K562 (cell line): Measurements from ENCODE around the gene ZNF622. TPM values are rescaled to one million over a fixed set of nuclear protein-coding genes. Genes with fewer than 3 reads are reported as not detected.

ENCODE experiments used
- ATAC-seq: fragments of 200-7000 bp; cut with Tn5 transposase; 3 replicates; pipeline ENCODE4 v1.9.1; 2020; ENCODE audit warnings: moderate library complexity
- BruUV-seq: library from RNA; stranded (reverse); fragments of 400-500 nt; replicated peaks from 2 replicates; lab custom pipeline; 2021; lab: Mats Ljungman, UMichigan
- CTCF ChIA-PET: fragments of 300-600 bp; formaldehyde crosslinking; extraction: SDS; loops from one replicate; lab custom pipeline; 2021; ENCODE audit warnings: low intra/inter-chr PET ratio; lab: Yijun Ruan, JAX
- POLR2A ChIA-PET: fragments of 300-600, 350-650 bp; sonication (Branson Sonifier 250); formaldehyde crosslinking; extraction: SDS; loops from one replicate; lab custom pipeline; 2021; ENCODE audit warnings: antibody characterized with exemption, inconsistent platforms; lab: Yijun Ruan, JAX
- DNase-seq, 4 experiments: peaks; one replicate each; pipeline versions ENCODE4 v3.0.0 to v3.0.0-alpha.2; 2011 to 2018; ENCODE audit warnings: low spot score in 3 of 4, mixed read lengths in 3 of 4; ENCODE audit errors: extremely low read depth in 1 of 4
- FAIRE-seq: peaks from 2 replicates; lab custom pipeline; 2011; peaks lifted over from hg19 to GRCh38; lab: Jason Lieb, UNC
- H2AFZ ChIP-seq: 2 replicates; pipeline ENCODE4 v1.6.0; 2011; ENCODE audit warnings: low read depth, low read length, control low read depth, inconsistent platforms
- H3K27ac ChIP-seq: fragments of 200-600 bp; 3 replicates; pipeline ENCODE4 v1.8.0; 2011; ENCODE audit warnings: low read depth, mild to moderate bottlenecking, control low read depth, inconsistent platforms, low read length, moderate library complexity, mixed read lengths; ENCODE audit errors: extremely low read depth
- H3K27me3 ChIP-seq, 2 experiments: fragments of 300-600 bp in 1 of 2; 2 replicates in 1 of 2; 3 replicates in 1 of 2; pipeline versions ENCODE4 v1.6.0 to v1.8.0; 2011; ENCODE audit warnings: inconsistent platforms in 2 of 2, low read length in 2 of 2, mild to moderate bottlenecking in 1 of 2, mixed read lengths in 1 of 2, moderate library complexity in 1 of 2; ENCODE audit not compliant: control insufficient read depth in 2 of 2, insufficient read depth in 2 of 2
- H3K36me3 ChIP-seq: fragments of 300-600 bp; 3 replicates; pipeline ENCODE4 v1.8.0; 2011; ENCODE audit warnings: mild to moderate bottlenecking, low read length, inconsistent platforms; ENCODE audit not compliant: control insufficient read depth, insufficient read depth
- H3K4me1 ChIP-seq, 2 experiments: fragments of 200-600 bp in 1 of 2; replicated peaks in 1 of 2; 2 replicates in 1 of 2; 3 replicates in 1 of 2; pipeline versions ENCODE4 v1.5.1 to v1.8.0; 2011; ENCODE audit warnings: inconsistent platforms in 2 of 2, low read length in 2 of 2, mild to moderate bottlenecking in 1 of 2, mixed read lengths in 1 of 2, moderate library complexity in 1 of 2; ENCODE audit not compliant: control insufficient read depth in 2 of 2, insufficient read depth in 2 of 2
- H3K4me2 ChIP-seq: 2 replicates; pipeline ENCODE4 v1.6.1; 2011; ENCODE audit warnings: low read length, control low read depth, inconsistent platforms, mixed read lengths; ENCODE audit not compliant: insufficient read depth
- H3K4me3 ChIP-seq: fragments of 200-600 bp; sonication (generic), shearing (Covaris generic); 2 replicates; pipeline ENCODE4 v1.5.1; 2016; ENCODE audit warnings: control low read depth, inconsistent platforms
- H3K79me2 ChIP-seq: fragments of 200-600 bp; 3 replicates; pipeline ENCODE4 v1.8.0; 2011; ENCODE audit warnings: low read length, inconsistent platforms; ENCODE audit not compliant: control insufficient read depth, insufficient read depth
- H3K9ac ChIP-seq, 2 experiments: 2 replicates each; pipeline versions ENCODE4 v1.6.0 to v1.6.1; 2011; ENCODE audit warnings: low read depth in 2 of 2, low read length in 2 of 2, control low read depth in 1 of 2, inconsistent platforms in 1 of 2, mild to moderate bottlenecking in 1 of 2, mixed read lengths in 1 of 2; ENCODE audit not compliant: insufficient read depth in 1 of 2
- H3K9me1 ChIP-seq: one replicate; pipeline ENCODE4 v1.6.0; 2011; ENCODE audit warnings: inconsistent platforms, mild to moderate bottlenecking, low read length, moderate library complexity; ENCODE audit not compliant: control insufficient read depth, insufficient read depth
- H3K9me3 ChIP-seq: replicated peaks from 2 replicates; pipeline ENCODE4 v1.5.1; 2011; ENCODE audit warnings: low read depth, low read length, inconsistent platforms; ENCODE audit not compliant: control insufficient read depth, insufficient read depth
- H4K20me1 ChIP-seq: replicated peaks from 2 replicates; pipeline ENCODE4 v1.6.1; 2011; ENCODE audit warnings: low read length, inconsistent platforms, mixed read lengths; ENCODE audit not compliant: control insufficient read depth, insufficient read depth
- CBX2 ChIP-seq: fragments of 200-600 bp; sonication (generic); IDR thresholded peaks from one replicate; pipeline ENCODE4 v1.6.1; 2012; ENCODE audit warnings: mild to moderate bottlenecking, low read length, inconsistent platforms; ENCODE audit not compliant: insufficient read depth, poor library complexity, severe bottlenecking
- CEBPG ChIP-seq, 3 experiments: fragments of 200-800 bp in 1 of 3; sonication (Bioruptor generic) in 1 of 3; sonication (generic) in 1 of 3; formaldehyde crosslinking in 1 of 3; IDR thresholded peaks in 2 of 3; conservative IDR thresholded peaks in 1 of 3; 2 replicates each; pipeline versions ENCODE4 v1.6.1 to v1.8.0; 2016 to 2022; ENCODE audit warnings: missing compliant biosample characterization in 2 of 3, missing genetic modification characterization in 2 of 3, mild to moderate bottlenecking in 1 of 3, missing genetic modification reagents in 1 of 3
- E2F3 ChIP-seq: fragments of 250-450 bp; sonication (Bioruptor Pico); IDR thresholded peaks from 2 replicates; pipeline ENCODE4 v1.4.0; 2020; ENCODE audit warnings: mild to moderate bottlenecking
- GABPB2 ChIP-seq: fragments of 250-450 bp; sonication (Bioruptor Pico); conservative IDR thresholded peaks from 2 replicates; pipeline ENCODE4 v1.5.1; 2021; ENCODE audit warnings: mild to moderate bottlenecking
- HMGN3 ChIP-seq: IDR thresholded peaks from 2 replicates; pipeline ENCODE4 v1.6.1; 2011; ENCODE audit warnings: borderline replicate concordance, low read depth, mild to moderate bottlenecking, mixed read lengths, low read length; ENCODE audit not compliant: insufficient read length; ENCODE audit errors: extremely low read depth
- HNRNPH1 ChIP-seq: fragments of 200-400 bp; formaldehyde crosslinking; optimal IDR thresholded peaks from 2 replicates; pipeline ENCODE3; 2017; ENCODE audit warnings: low read depth, mild to moderate bottlenecking, low read length, moderate library complexity
- LARP7 ChIP-seq: fragments of 450-650 bp; IDR thresholded peaks from 2 replicates; pipeline ENCODE4 v1.6.1; 2016
- NONO ChIP-seq, 2 experiments: fragments of 200-400 bp in 1 of 2; fragments of 450-650 bp in 1 of 2; formaldehyde crosslinking in 1 of 2; IDR thresholded peaks; 2 replicates each; pipeline ENCODE4 v1.6.1; 2017; ENCODE audit warnings: low read depth in 2 of 2, mild to moderate bottlenecking in 2 of 2, moderate library complexity in 2 of 2, low read length in 1 of 2
- SAFB2 ChIP-seq: fragments of 200-400 bp; formaldehyde crosslinking; IDR thresholded peaks from 2 replicates; pipeline ENCODE4 v1.6.1; 2018; ENCODE audit warnings: borderline replicate concordance, low read length, low read depth, moderate library complexity; ENCODE audit not compliant: severe bottlenecking
- TEAD1 ChIP-seq, 2 experiments: fragments of 450-650 bp in 1 of 2; sonication (generic) in 1 of 2; formaldehyde crosslinking; IDR thresholded peaks; 2 replicates each; pipeline versions ENCODE4 v1.4.0 to v1.8.0; 2020 to 2022; ENCODE audit warnings: mild to moderate bottlenecking in 2 of 2, missing genetic modification reagents in 1 of 2
- ZKSCAN1 ChIP-seq: fragments of 150-350 bp; IDR thresholded peaks from 2 replicates; pipeline ENCODE4 v1.6.1; 2016; ENCODE audit warnings: low read depth, low read length
- ZNF668 ChIP-seq: fragments of 250-450 bp; sonication (Bioruptor Pico); IDR thresholded peaks from 2 replicates; pipeline ENCODE4 v1.8.0; 2022; ENCODE audit warnings: mild to moderate bottlenecking, inconsistent platforms
- WGBS: fragments of 100-300 bp; shearing (Covaris generic); methylation state at CpG from one replicate; pipeline ENCODE4 v1.1.6; 2016; ENCODE audit warnings: low coverage, mixed read lengths; ENCODE audit not compliant: insufficient coverage; ENCODE audit errors: missing lambda C conversion rate; 5-methylcytosine and 5-hydroxymethylcytosine counted together
- in situ Hi-C: fragments of 300-500 bp; cut with MboI; formaldehyde crosslinking; loops from 4 replicates; pipeline ENCODE4 v1.15.0; 2018; ENCODE audit warnings: inconsistent platforms, mixed read lengths
- intact Hi-C: fragments of 100-400 bp; cut with micrococcal nuclease; formaldehyde crosslinking; loops from 2 replicates; pipeline ENCODE4 v1.14.2; 2022
- polyA plus RNA-seq, 8 experiments: library from polyadenylated mRNA; depleted of rRNA in 4 of 8; stranded (reverse) in 5 of 8; unstranded in 3 of 8; fragments of >200 nt; fragmentation: Nextera tagmentation in 2 of 8; fragmentation: Illumina TruSeq in 1 of 8; extraction: Ambion mirVana in 2 of 8; extraction: Trizol in 1 of 8; gene quantifications; 2 replicates each; pipeline versions ENCODE4 v1.2.1 to v1.2.3, GENCODE V29; 2011 to 2014; ENCODE audit warnings: inconsistent platforms in 1 of 8, missing spikeins in 1 of 8
- total RNA-seq, 7 experiments: library from RNA; depleted of rRNA in 6 of 7; stranded (reverse); fragments of >200 nt in 6 of 7; fragmentation: Illumina TruSeq in 2 of 7; extraction: Trizol in 2 of 7; gene quantifications; 2 replicates each; pipeline versions ENCODE4 v1.2.1 to v1.2.3, GENCODE V29; 2011 to 2021; ENCODE audit warnings: low replicate concordance in 1 of 7
- TF ChIP-seq, protein P1 (sequence below): fragments of 250-450 bp; sonication (Bioruptor Pico); IDR thresholded peaks from 2 replicates; pipeline ENCODE4 v1.5.0; 2020; ENCODE audit warnings: mild to moderate bottlenecking
- TF ChIP-seq, protein P2 (sequence below): sonication (generic); formaldehyde crosslinking; IDR thresholded peaks from 2 replicates; pipeline ENCODE4 v1.8.0; 2022; ENCODE audit warnings: mild to moderate bottlenecking, missing genetic modification reagents
- TF ChIP-seq, protein P3 (sequence below): sonication (generic); formaldehyde crosslinking; IDR thresholded peaks from 2 replicates; pipeline ENCODE4 v1.8.0; 2023; ENCODE audit warnings: missing genetic modification reagents, mild to moderate bottlenecking, borderline replicate concordance

ZNF622 gene
- total and polyA plus RNA-seq, 9 of the 15 experiments (the other 6 are each of a cell fraction or from before 2014, with no cell fraction given) = 9.6 to 51.5 (median 32.3) TPM

DNA sequence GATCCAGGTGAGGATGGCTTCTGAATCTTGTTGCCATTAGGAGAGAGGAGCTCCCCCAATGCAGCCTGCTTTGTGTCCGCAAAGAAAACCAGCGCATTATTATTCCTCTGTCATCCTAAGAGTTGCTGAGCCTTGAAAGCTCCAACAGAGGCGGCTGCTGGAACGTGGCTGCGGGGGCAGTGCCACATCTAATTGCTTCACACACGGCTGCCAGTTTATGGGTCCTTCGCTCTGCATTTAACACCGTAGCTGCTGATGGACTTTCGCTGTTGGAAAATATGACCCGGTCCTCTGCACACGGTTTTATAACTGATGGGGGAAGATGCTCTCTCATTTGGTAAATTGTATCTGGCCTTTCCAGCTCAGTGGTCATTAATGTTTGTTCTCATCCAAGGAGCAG is 38.0 kb downstream of the ZNF622 start:
- BruUV-seq = no TSS peak
- Histone ChIP-seq H3K9me3 (no peaks in the 10 kb centered on the region), H3K9ac (no peak overlapping the region), H4K20me1 (0 out of 2 replicates have a peak, but pooled peaks cover 4% of the 10 kb centered on the region), H3K36me3 (no peaks in the 10 kb centered on the region), H3K9me1 (no peaks in the 10 kb centered on the region), H3K4me1 (no peaks in the 10 kb centered on the region; a peak in 1 of 5 replicates), H3K79me2 (no peaks in the 10 kb centered on the region), H3K27ac (no peak overlapping the region), H2AFZ (no peak overlapping the region), H3K27me3 (peaks cover 16 to 22% of the 10 kb centered on the region in 2 experiments), H3K4me2 (no peak overlapping the region), H3K4me3 (no peak overlapping the region)
- 0% methylated on average over 11 of the region's 11 CpGs for WGBS
- no peak for FAIRE-seq
- no peak for DNase-seq
- intact Hi-C loops = no loop called here
- ChIA-PET POLR2A (interaction anchor here (0.7 to 2.1 kb wide), 3 partner anchors 9 to 89 kb away, joined by 3 to 11 read pairs (median 6); no protein-coding TSS in a partner anchor), CTCF (no interaction called here)
- in situ Hi-C loops = no loop called here
- no peak; the same call in 2 of the 3 replicates for ATAC-seq
- no peak for TF ChIP-seq E2F3
- TF ChIP-seq, protein P1, sequence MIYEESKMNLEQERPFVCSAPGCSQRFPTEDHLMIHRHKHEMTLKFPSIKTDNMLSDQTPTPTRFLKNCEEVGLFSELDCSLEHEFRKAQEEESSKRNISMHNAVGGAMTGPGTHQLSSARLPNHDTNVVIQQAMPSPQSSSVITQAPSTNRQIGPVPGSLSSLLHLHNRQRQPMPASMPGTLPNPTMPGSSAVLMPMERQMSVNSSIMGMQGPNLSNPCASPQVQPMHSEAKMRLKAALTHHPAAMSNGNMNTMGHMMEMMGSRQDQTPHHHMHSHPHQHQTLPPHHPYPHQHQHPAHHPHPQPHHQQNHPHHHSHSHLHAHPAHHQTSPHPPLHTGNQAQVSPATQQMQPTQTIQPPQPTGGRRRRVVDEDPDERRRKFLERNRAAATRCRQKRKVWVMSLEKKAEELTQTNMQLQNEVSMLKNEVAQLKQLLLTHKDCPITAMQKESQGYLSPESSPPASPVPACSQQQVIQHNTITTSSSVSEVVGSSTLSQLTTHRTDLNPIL (CRISPR knock-in tag) = no peak
- no peak for TF ChIP-seq NONO (IDR thresholded peaks at IDR 0.05; ENCODE audit: low read depth in 2 of 2, low read length in 1 of 2)
- TF ChIP-seq CBX2 = no peak
- no peak for TF ChIP-seq ZKSCAN1
- TF ChIP-seq, protein P2, sequence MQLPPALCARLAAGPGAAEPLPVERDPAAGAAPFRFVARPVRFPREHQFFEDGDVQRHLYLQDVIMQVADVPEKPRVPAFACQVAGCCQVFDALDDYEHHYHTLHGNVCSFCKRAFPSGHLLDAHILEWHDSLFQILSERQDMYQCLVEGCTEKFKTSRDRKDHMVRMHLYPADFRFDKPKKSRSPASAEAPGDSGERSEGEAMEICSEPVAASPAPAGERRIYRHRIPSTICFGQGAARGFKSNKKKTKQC (CRISPR knock-in tag) = no peak
- no peak for TF ChIP-seq SAFB2
- no peak for TF ChIP-seq CEBPG (CRISPR knock-in tag; IDR thresholded peaks at IDR 0.05)
- no peak for TF ChIP-seq CEBPG (tag; conservative IDR thresholded peaks at IDR 0.05 in 1 of 2, IDR thresholded peaks at IDR 0.05 in 1 of 2)
- no peak for TF ChIP-seq GABPB2 (CRISPR knock-in tag)
- TF ChIP-seq HNRNPH1 = no peak
- no peak for TF ChIP-seq HMGN3
- TF ChIP-seq, protein P3, sequence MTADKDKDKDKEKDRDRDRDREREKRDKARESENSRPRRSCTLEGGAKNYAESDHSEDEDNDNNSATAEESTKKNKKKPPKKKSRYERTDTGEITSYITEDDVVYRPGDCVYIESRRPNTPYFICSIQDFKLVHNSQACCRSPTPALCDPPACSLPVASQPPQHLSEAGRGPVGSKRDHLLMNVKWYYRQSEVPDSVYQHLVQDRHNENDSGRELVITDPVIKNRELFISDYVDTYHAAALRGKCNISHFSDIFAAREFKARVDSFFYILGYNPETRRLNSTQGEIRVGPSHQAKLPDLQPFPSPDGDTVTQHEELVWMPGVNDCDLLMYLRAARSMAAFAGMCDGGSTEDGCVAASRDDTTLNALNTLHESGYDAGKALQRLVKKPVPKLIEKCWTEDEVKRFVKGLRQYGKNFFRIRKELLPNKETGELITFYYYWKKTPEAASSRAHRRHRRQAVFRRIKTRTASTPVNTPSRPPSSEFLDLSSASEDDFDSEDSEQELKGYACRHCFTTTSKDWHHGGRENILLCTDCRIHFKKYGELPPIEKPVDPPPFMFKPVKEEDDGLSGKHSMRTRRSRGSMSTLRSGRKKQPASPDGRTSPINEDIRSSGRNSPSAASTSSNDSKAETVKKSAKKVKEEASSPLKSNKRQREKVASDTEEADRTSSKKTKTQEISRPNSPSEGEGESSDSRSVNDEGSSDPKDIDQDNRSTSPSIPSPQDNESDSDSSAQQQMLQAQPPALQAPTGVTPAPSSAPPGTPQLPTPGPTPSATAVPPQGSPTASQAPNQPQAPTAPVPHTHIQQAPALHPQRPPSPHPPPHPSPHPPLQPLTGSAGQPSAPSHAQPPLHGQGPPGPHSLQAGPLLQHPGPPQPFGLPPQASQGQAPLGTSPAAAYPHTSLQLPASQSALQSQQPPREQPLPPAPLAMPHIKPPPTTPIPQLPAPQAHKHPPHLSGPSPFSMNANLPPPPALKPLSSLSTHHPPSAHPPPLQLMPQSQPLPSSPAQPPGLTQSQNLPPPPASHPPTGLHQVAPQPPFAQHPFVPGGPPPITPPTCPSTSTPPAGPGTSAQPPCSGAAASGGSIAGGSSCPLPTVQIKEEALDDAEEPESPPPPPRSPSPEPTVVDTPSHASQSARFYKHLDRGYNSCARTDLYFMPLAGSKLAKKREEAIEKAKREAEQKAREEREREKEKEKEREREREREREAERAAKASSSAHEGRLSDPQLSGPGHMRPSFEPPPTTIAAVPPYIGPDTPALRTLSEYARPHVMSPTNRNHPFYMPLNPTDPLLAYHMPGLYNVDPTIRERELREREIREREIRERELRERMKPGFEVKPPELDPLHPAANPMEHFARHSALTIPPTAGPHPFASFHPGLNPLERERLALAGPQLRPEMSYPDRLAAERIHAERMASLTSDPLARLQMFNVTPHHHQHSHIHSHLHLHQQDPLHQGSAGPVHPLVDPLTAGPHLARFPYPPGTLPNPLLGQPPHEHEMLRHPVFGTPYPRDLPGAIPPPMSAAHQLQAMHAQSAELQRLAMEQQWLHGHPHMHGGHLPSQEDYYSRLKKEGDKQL (CRISPR knock-in tag) = no peak
- no peak for TF ChIP-seq TEAD1 (CRISPR knock-in tag; IDR thresholded peaks at IDR 0.05)
- TF ChIP-seq LARP7 = no peak
- TF ChIP-seq ZNF668 (CRISPR knock-in tag) = no peak
